Stomach (tissue), 4 donors: Measurements from ENCODE around the gene SUMO3.

Source experiments
- EP300 ChIP-seq: sonication (generic); formaldehyde crosslinking; IDR thresholded peaks from one replicate; pipeline ENCODE4 v1.6.1; 2017; ENCODE audit warnings: antibody characterized with exemption
- POLR2A ChIP-seq, 4 donors: fragments of 450-650 bp; IDR thresholded peaks; one replicate each; pipeline ENCODE4 v1.6.1; 2016; ENCODE audit warnings: antibody characterized with exemption in 4 of 4, control low read depth in 2 of 4, mild to moderate bottlenecking in 1 of 4, moderate library complexity in 1 of 4
- TF ChIP-seq, protein P1 (sequence below), 7 experiments: fragments of 450-650 bp in 4 of 7; fragments of 200-600 bp in 3 of 7; sonication (generic) in 3 of 7; IDR thresholded peaks; one replicate each; pipeline ENCODE4 v1.5.1; 2016 to 2019; ENCODE audit warnings: antibody characterized with exemption in 7 of 7, control low read depth in 2 of 7, mild to moderate bottlenecking in 1 of 7

DNA sequence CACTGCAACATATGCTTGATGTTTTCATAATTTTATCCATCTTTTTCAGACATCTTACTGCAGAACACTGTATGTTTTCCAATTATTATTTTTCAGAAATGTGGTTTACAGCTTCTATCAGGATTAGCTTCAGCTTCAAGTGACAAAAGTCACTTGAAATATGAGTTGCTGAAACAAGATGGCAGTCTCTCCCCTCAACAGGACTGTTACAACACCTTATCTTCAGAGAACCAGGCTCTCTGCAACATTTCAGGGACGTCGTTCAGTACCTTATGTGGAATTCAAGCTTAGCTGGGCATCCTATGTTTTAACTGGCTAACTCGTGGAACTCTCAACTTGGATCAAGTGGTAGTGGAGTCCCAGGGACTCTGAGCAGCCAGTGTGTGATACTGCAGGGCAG, 14.2 kb downstream of the SUMO3 start:
- TF ChIP-seq, protein P1, sequence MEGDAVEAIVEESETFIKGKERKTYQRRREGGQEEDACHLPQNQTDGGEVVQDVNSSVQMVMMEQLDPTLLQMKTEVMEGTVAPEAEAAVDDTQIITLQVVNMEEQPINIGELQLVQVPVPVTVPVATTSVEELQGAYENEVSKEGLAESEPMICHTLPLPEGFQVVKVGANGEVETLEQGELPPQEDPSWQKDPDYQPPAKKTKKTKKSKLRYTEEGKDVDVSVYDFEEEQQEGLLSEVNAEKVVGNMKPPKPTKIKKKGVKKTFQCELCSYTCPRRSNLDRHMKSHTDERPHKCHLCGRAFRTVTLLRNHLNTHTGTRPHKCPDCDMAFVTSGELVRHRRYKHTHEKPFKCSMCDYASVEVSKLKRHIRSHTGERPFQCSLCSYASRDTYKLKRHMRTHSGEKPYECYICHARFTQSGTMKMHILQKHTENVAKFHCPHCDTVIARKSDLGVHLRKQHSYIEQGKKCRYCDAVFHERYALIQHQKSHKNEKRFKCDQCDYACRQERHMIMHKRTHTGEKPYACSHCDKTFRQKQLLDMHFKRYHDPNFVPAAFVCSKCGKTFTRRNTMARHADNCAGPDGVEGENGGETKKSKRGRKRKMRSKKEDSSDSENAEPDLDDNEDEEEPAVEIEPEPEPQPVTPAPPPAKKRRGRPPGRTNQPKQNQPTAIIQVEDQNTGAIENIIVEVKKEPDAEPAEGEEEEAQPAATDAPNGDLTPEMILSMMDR (IDR thresholded peaks at IDR 0.05), result no peak
- no peak for TF ChIP-seq EP300
- no peak for TF ChIP-seq POLR2A (IDR thresholded peaks at IDR 0.05)
